ENCODE data around the gene UBE2O. TPM values are rescaled to one million over a fixed set of nuclear protein-coding genes. Genes with fewer than 3 reads are reported as not detected.

Gene UBE2O
- total and polyA plus RNA-seq, 2 experiments from 2014 or later: 30.4 to 79.4 TPM

- no peaks in the 10 kb centered on the region for H4K20me1 ChIP-seq (replicated peaks; ENCODE audit: insufficient read depth)
- H3K27me3 Mint-ChIP-seq (ENCODE audit: insufficient read depth, low read depth, poor library complexity): peaks cover 10% of the 10 kb centered on the region
- no peak overlapping the region for H3K4me2 ChIP-seq
- H3K4me1 Mint-ChIP-seq: peaks cover 10% of the 10 kb centered on the region
- no peak for ATAC-seq
- no peaks in the 10 kb centered on the region for H3K9me2 ChIP-seq (ENCODE audit: insufficient read depth)
- 0 out of 2 replicates have a peak, but pooled peaks cover 4% of the 10 kb centered on the region for H3F3A ChIP-seq (replicated peaks; ENCODE audit: low read depth)
- no peak for DNase-seq (ENCODE audit: low spot score)
- no peaks in the 10 kb centered on the region for H3K36me3 ChIP-seq (ENCODE audit: insufficient read depth)
- no peaks in the 10 kb centered on the region for H3K4me1 ChIP-seq (ENCODE audit: insufficient read depth)
- H3K27ac Mint-ChIP-seq: no peak overlapping the region
- H3K4me3 ChIP-seq: no peak overlapping the region
- TF ChIP-seq POLR2AphosphoS5 (IDR thresholded peaks at IDR 0.05; ENCODE audit: low read depth) (no peak), ZNF331 (CRISPR knock-in tag; IDR thresholded peaks at IDR 0.05; ENCODE audit: low read depth) (no peak), REST (IDR thresholded peaks at IDR 0.05; ENCODE audit: unreplicated experiment) (no peak), EZH2 (IDR thresholded peaks at IDR 0.05; ENCODE audit: low read depth, unreplicated experiment) (no peak), NANOG (IDR thresholded peaks at IDR 0.05; ENCODE audit: borderline replicate concordance) (no peak), CREB1 (CRISPR knock-in tag; IDR thresholded peaks at IDR 0.05; ENCODE audit: low read depth) (no peak), STAT1 (IDR thresholded peaks at IDR 0.05; ENCODE audit: unreplicated experiment) (no peak), ETS1 (IDR thresholded peaks at IDR 0.05) (no peak)
- no peak overlapping the region for H2AFZ ChIP-seq
- H3K9me3 Mint-ChIP-seq: no peaks in the 10 kb centered on the region
- no peak overlapping the region for H3K27ac ChIP-seq (ENCODE audit: low read depth)
- H3K79me2 ChIP-seq (replicated peaks; ENCODE audit: insufficient read depth): no peaks in the 10 kb centered on the region
- no peaks in the 10 kb centered on the region for H3K36me3 Mint-ChIP-seq (ENCODE audit: low read depth)
- no peaks in the 10 kb centered on the region for H3K27me3 ChIP-seq (ENCODE audit: insufficient read depth)
- H3K4me3 Mint-ChIP-seq: no peak overlapping the region
These were observed 81.0 kb downstream of the UBE2O start for GRCh38 chr17:76371656-76372628.

DNA sequence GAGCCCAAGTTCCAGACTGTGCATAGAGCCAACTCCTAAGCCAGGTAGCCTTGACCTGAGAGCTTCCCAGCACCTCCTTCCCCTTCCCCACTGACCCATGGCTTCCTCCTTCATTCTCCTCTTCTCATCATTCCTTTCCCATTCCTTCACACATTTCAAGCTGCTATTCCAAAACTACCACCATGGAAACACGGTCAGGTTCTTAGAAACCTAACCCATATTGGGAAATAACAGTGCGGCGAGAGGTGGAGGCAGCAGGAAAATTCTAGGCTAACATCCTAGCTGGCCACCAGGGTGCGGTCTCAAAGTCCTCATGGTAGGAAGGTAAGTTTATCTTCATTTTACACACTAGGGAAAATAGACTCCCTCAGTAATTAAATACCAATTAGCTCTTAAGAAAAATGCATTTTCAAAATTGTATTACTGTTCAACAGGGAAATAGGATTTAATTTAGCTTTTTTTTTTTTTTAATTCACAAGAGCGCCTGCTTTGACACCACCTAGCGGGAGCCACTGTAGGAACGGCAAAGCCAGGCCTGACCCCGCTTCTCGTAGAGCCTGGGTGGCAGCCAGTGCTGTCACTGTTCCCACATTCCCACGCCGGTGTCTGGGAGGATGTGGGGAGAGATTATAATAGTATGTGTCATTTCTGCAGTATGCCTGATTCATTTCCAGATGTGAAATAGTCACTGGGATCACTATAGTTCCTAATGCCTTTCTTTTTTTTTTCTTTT lies 82.5 kb downstream of the UBE2O start:
- TF ChIP-seq, protein P1, sequence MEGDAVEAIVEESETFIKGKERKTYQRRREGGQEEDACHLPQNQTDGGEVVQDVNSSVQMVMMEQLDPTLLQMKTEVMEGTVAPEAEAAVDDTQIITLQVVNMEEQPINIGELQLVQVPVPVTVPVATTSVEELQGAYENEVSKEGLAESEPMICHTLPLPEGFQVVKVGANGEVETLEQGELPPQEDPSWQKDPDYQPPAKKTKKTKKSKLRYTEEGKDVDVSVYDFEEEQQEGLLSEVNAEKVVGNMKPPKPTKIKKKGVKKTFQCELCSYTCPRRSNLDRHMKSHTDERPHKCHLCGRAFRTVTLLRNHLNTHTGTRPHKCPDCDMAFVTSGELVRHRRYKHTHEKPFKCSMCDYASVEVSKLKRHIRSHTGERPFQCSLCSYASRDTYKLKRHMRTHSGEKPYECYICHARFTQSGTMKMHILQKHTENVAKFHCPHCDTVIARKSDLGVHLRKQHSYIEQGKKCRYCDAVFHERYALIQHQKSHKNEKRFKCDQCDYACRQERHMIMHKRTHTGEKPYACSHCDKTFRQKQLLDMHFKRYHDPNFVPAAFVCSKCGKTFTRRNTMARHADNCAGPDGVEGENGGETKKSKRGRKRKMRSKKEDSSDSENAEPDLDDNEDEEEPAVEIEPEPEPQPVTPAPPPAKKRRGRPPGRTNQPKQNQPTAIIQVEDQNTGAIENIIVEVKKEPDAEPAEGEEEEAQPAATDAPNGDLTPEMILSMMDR (conservative IDR thresholded peaks at IDR 0.05; ENCODE audit: low read depth in 2 of 2): peak; percentile 55 to 73
- no peak for TF ChIP-seq NANOG (IDR thresholded peaks at IDR 0.05; ENCODE audit: borderline replicate concordance)
- no peaks in the 10 kb centered on the region for H4K20me1 ChIP-seq (replicated peaks; ENCODE audit: insufficient read depth)
- ATAC-seq (peak; percentile 36), DNase-seq (ENCODE audit: low spot score) (peak; percentile 62)
- no peaks in the 10 kb centered on the region for H3K27me3 ChIP-seq (ENCODE audit: insufficient read depth)
- Mint-ChIP-seq H3K36me3 (ENCODE audit: low read depth) (no peaks in the 10 kb centered on the region), H3K4me3 (no peak overlapping the region), H3K9me3 (no peaks in the 10 kb centered on the region), H3K4me1 (peaks cover 20% of the 10 kb centered on the region), H3K27me3 (ENCODE audit: insufficient read depth, low read depth, poor library complexity) (peaks cover 14% of the 10 kb centered on the region), H3K27ac (no peak overlapping the region)
- H2AFZ ChIP-seq: no peak overlapping the region
- H3F3A ChIP-seq (replicated peaks; ENCODE audit: low read depth): 0 out of 2 replicates have a peak, but pooled peaks cover 8% of the 10 kb centered on the region
- H3K79me2 ChIP-seq (replicated peaks; ENCODE audit: insufficient read depth): no peaks in the 10 kb centered on the region
- peaks cover 10% of the 10 kb centered on the region for H3K4me1 ChIP-seq (ENCODE audit: insufficient read depth)
- no peak overlapping the region for H3K27ac ChIP-seq (ENCODE audit: low read depth)
- no peaks in the 10 kb centered on the region for H3K9me2 ChIP-seq (ENCODE audit: insufficient read depth)
- H3K4me3 ChIP-seq: no peak overlapping the region
- no peak overlapping the region for H3K4me2 ChIP-seq
- H3K36me3 ChIP-seq (ENCODE audit: insufficient read depth): no peaks in the 10 kb centered on the region

Measured in GM23338 (cell line).